Inflammatory macrophage treated with lipopolysaccharide for 4 hours (primary cell): Measurements from ENCODE around the gene SLC4A4.

Source experiments
- DNase-seq: peaks from one replicate; pipeline ENCODE4 v3.0.0-alpha.2; 2020

SLC4A4 gene

GRCh38 chr4:71549516-71550160 lies 210.8 kb downstream of the SLC4A4 start:
- no peak for DNase-seq

GRCh38 chr4:71550220-71551165 lies 211.7 kb downstream of the SLC4A4 start:
- DNase-seq = no peak

GRCh38 chr4:71553605-71554004 lies 214.8 kb downstream of the SLC4A4 start:
- DNase-seq = no peak

GRCh38 chr4:71554025-71554424 lies 215.2 kb downstream of the SLC4A4 start:
- DNase-seq = no peak

- no peak for DNase-seq
These were observed 219.4 kb downstream of the SLC4A4 start for GRCh38 chr4:71558248-71558647.

- no peak for DNase-seq
These were observed 221.2 kb downstream of the SLC4A4 start for GRCh38 chr4:71559957-71560571.

- no peak for DNase-seq
These were observed 226.0 kb downstream of the SLC4A4 start for GRCh38 chr4:71564775-71565174.

- no peak for DNase-seq
These were observed 228.0 kb downstream of the SLC4A4 start for GRCh38 chr4:71566856-71567255.

- no peak for DNase-seq
These were observed 229.3 kb downstream of the SLC4A4 start for GRCh38 chr4:71568131-71568530.

- no peak for DNase-seq
These were observed 231.7 kb downstream of the SLC4A4 start for GRCh38 chr4:71570492-71570891.

GRCh38 chr4:71571346-71571745 lies 232.5 kb downstream of the SLC4A4 start:
- no peak for DNase-seq

- DNase-seq = no peak
These were observed 245.2 kb downstream of the SLC4A4 start for GRCh38 chr4:71583971-71584370.

GRCh38 chr4:71584585-71584984 lies 245.8 kb downstream of the SLC4A4 start:
- DNase-seq = no peak

- DNase-seq = no peak
These were observed 247.4 kb downstream of the SLC4A4 start for GRCh38 chr4:71586087-71586763.

- no peak for DNase-seq
These were observed 249.2 kb downstream of the SLC4A4 start for GRCh38 chr4:71587995-71588394.

GRCh38 chr4:71592793-71593192 lies 254.0 kb downstream of the SLC4A4 start:
- no peak for DNase-seq

- no peak for DNase-seq
These were observed 254.5 kb downstream of the SLC4A4 start for GRCh38 chr4:71593311-71593710.

- no peak for DNase-seq
These were observed 256.8 kb downstream of the SLC4A4 start for GRCh38 chr4:71595576-71596108.

GRCh38 chr4:71599578-71599977 lies 260.8 kb downstream of the SLC4A4 start:
- no peak for DNase-seq

GRCh38 chr4:71602289-71602900 lies 263.6 kb downstream of the SLC4A4 start:
- DNase-seq = no peak

- no peak for DNase-seq
These were observed 266.0 kb downstream of the SLC4A4 start for GRCh38 chr4:71604785-71605184.

- no peak for DNase-seq
These were observed 268.3 kb downstream of the SLC4A4 start for GRCh38 chr4:71607109-71607508.
